ENCODE data around the gene DLG5.
"Not testable (repeated sequence)": the region's sequence is repeated elsewhere in the genome, so short reads cannot be mapped to it uniquely, and the experiment has no call there.

The DLG5 gene

GRCh38 chr10:77768039-77768438 is 158.5 kb downstream of the DLG5 start:
- DNase-seq (ENCODE audit: low read depth): no peak

- DNase-seq (ENCODE audit: low read depth): no peak
Observed at GRCh38 chr10:77763453-77764430, 162.8 kb downstream of the DLG5 start.

- DNase-seq (ENCODE audit: low read depth): not testable (repeated sequence)
Observed at GRCh38 chr10:77758406-77758805, 168.1 kb downstream of the DLG5 start.

DNA sequence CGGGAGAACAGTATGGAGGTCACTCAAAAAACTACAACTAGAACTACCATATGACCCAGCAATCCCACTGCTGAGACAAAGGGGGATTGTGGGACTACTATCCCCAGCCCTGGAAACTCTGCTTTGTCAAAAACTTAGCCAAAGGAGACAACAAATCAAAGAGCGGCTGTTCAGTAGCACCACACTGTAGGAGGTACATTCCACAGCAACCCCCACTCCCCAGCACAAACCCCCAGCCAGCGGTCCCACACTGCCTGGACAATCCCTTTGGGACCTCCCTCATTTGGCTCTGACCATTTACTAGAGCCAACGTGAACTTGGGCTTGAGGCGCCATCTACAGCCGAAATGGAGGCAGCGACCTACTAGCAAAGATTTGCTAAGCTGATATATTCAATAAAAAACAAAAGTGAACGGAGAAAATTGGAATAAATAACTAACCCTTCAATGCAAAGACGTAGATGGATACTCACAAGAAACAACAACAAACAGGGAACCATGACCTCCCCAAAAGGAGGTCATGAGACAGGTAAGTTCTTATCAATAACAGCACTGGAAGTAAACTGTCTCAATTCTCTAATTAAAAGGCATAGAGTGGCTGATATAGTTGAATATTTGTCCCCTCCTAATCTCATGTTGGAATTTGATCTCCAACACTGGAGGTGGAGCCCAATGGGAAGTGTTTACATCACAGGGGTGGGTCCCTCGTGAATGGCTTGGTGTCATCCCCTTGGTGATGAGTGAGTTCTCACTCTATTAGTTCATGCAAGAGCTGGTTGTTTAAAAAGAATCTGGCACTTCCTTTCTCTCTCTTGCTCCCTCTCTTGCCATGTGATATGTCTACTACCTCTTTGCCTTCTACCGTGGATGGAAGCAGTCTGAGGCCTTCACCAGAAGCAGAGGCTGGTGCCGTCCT is 170.0 kb downstream of the DLG5 start:
- no peak for DNase-seq (ENCODE audit: low read depth)

- DNase-seq (ENCODE audit: low read depth): no peak
Observed at GRCh38 chr10:77746047-77746707, 180.4 kb downstream of the DLG5 start.

GRCh38 chr10:77744245-77744644 is 182.3 kb downstream of the DLG5 start:
- no peak for DNase-seq (ENCODE audit: low read depth)

DNA sequence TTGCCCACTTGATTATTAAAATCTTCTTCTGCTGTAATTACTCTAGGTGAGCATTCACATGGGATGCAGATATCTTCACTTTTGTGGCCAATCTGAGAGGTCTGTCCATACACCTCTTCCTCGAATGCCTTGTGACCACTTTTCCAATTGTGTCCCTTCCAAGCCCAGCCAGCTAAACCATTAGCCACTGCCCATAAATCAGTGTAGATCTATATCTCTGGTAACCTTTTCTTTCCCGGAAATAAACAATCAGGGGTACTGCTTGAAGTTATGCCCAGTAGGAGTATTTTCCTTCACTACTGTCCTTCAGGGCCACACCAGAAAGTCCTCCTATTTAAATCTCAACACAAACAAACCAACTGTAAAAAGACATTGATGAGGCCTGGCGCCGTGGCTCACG is 184.4 kb downstream of the DLG5 start:
- no peak for DNase-seq (ENCODE audit: low read depth)

DNA sequence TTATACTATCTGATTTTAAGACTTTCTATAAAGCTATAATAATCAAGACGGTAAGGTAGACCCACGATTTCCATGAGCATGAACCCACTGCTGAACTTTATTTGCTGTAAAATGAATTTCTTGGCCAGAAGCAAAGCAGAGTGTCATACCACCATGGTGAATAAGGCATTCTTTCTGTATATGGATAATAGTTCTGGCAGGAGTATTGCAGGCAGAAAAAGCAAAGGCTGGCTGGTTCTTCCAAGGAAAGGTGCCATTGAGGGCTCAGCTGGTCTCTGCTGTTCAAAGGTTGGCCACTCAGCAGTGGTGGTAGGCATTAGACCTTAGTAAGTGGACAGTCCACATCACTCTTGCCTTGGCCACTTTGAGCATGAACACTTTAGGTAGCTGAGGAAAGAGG is 184.8 kb downstream of the DLG5 start:
- no peak for DNase-seq (ENCODE audit: low read depth)

Measured in stimulated activated CD4-positive, alpha-beta T cell treated with anti-CD3 and anti-CD28 coated beads, Interleukin-2, amount 100 ng/mL, for 4 hours (primary cell).